ENCODE data around the gene INSRR. TPM values are rescaled to one million over a fixed set of nuclear protein-coding genes. Genes with fewer than 3 reads are reported as not detected.

INSRR gene
- total RNA-seq, 1 experiment from 2014 or later = not detected

DNA sequence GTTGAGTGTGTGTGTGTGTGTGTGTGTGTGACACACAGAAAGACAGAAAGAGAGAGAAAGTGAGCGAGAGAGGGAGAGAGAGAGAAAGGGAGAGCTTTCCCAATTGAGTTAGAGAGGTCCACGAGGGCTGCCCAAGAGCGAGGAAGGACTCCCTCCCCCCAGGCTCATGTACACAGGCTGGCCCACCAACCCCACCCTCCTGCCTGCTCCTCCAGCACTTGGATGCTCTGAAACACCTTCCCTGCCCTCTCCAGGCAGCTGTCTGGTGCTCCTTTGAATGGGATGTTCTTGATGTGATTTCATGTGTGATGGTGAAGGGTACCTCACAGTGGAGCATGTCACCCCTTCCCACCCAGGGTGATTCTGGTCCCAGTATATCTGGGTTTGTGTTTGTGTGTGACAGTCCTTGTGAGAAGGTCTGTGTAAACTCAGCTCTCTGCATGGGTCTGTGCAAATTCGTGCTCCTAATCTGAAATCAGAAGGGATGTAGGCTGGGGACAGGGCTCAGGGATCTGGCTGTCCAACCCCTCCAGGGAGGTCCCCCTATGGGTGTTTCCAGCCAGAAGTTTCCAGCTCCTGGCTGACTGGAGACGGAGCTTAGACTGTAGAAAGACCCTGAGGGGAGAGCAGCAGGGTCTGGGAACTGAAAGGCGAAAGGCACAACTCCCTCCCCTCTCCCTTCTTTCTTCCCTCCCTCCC is 27.8 kb upstream of the INSRR start:
- H3K4me3 ChIP-seq = no peak overlapping the region
- DNase-seq = no peak
- H3K27ac ChIP-seq = no peak overlapping the region
- peaks cover 11% of the 10 kb centered on the region; the same call in 1 of the 2 replicates for H3K27me3 ChIP-seq
- no peaks in the 10 kb centered on the region for H3K9me3 ChIP-seq (replicated peaks)
- no peaks in the 10 kb centered on the region for H3K36me3 ChIP-seq
- H3K4me1 ChIP-seq = no peaks in the 10 kb centered on the region

DNA sequence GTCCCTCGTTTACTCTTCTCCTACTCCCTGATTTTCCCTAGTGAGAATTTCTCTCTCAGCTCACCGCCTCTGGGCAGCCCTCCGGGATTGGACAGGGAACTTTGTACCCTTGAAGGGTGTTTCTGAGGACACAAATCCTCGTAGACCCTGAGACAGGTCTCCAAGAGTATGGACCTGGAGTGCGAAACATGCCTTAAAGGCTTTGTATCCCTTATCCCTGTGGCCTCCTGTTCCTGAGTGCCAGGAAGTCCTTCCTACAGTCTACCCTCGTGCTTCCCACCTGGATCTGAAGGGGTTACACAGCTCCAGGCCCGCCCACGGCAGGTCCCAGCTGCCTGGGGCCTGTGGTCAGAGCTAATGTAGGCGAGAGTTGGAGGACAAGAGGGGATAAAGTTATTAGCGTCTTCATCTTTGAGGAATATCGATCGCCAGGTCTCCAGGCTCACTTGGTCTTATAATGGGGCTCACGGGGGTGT is 27.0 kb upstream of the INSRR start:
- no peaks in the 10 kb centered on the region for H3K4me1 ChIP-seq
- DNase-seq = no peak
- H3K9me3 ChIP-seq (replicated peaks) = no peaks in the 10 kb centered on the region
- no peak overlapping the region for H3K4me3 ChIP-seq
- H3K27me3 ChIP-seq = peaks cover 11% of the 10 kb centered on the region; the same call in 1 of the 2 replicates
- H3K27ac ChIP-seq = no peak overlapping the region
- H3K36me3 ChIP-seq = no peaks in the 10 kb centered on the region

DNA sequence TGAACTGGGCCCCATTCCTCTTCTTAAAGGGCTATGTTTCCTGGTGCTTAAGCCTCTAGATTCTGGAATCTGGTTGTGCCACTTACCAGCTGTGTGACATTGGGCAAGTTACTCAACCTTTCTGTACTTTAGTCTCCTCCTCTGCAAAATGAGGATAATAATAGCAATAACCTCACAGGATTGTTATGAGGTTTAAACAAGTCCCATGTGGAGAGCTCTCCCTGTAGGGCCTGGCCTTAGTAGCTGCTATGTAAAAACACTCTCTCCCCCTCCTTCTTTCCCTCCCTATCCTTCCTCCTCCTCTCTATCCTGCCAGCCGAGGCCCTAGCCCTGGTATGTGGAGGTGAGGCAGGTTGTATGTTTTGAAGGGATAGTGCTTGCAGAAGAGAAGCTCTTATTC is 26.4 kb upstream of the INSRR start:
- H3K27me3 ChIP-seq = peaks cover 9% of the 10 kb centered on the region; the same call in 1 of the 2 replicates
- no peak for DNase-seq
- H3K4me1 ChIP-seq = no peaks in the 10 kb centered on the region
- no peaks in the 10 kb centered on the region for H3K9me3 ChIP-seq (replicated peaks)
- no peaks in the 10 kb centered on the region for H3K36me3 ChIP-seq
- H3K27ac ChIP-seq = no peak overlapping the region
- no peak overlapping the region for H3K4me3 ChIP-seq

DNA sequence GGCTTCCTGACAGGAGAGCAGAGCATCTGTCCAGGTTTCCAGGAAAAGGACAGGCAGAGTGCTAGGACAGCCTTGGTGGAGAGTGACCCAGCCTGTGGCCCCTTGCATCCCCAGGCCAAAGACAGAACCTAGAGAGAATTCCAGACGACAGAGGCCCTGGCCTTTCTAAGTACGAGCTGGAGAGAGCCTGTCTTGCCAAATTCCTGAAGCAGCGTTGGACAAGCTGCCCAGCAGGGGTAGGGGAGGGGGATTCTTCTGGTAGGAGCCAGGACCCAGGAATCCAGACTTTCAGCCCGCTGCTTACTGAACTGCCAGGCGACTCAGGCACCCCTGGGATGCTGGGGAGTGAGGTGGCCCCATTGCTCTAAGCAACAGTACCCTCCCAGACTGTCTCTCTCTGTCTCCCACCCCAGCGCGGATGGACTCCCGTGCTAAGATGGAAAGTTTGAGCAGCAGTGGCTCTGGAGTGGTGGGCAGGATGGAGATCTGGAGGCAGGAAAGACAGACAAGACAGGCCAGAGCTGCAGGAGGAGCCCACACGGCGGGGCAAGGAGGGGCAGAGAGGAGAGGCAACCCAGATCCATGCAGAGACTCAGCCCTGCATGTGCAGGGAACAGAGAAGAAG is 25.8 kb upstream of the INSRR start:
- Histone ChIP-seq H3K9me3 (replicated peaks) (no peaks in the 10 kb centered on the region), H3K4me1 (no peaks in the 10 kb centered on the region), H3K4me3 (no peak overlapping the region), H3K27ac (no peak overlapping the region), H3K36me3 (no peaks in the 10 kb centered on the region), H3K27me3 (peaks cover 8% of the 10 kb centered on the region; the same call in 1 of the 2 replicates)
- DNase-seq = no peak

DNA sequence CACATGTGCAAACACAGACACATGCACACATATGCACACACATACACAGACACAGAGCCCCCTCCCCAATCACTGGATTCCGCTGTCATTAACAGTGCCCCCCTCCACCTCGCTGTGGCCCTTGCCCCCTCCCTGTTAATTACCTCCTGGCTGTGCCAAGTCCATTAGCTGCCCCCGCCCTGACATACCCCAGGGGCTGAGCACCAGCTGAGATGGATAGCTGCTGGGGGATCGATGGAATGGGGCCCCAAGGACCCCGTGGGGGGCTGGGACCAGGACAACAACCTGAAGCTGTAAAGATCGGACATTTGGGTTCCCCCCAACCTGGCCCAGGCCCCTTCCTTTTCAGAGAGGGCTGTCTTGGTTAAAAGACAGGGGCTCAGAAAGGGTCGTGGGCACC is 25.0 kb upstream of the INSRR start:
- peaks cover 8% of the 10 kb centered on the region; the same call in 1 of the 2 replicates for H3K27me3 ChIP-seq
- no peak overlapping the region for H3K4me3 ChIP-seq
- H3K27ac ChIP-seq = no peak overlapping the region
- DNase-seq = no peak
- no peaks in the 10 kb centered on the region for H3K9me3 ChIP-seq (replicated peaks)
- no peaks in the 10 kb centered on the region for H3K36me3 ChIP-seq
- H3K4me1 ChIP-seq = no peaks in the 10 kb centered on the region

DNA sequence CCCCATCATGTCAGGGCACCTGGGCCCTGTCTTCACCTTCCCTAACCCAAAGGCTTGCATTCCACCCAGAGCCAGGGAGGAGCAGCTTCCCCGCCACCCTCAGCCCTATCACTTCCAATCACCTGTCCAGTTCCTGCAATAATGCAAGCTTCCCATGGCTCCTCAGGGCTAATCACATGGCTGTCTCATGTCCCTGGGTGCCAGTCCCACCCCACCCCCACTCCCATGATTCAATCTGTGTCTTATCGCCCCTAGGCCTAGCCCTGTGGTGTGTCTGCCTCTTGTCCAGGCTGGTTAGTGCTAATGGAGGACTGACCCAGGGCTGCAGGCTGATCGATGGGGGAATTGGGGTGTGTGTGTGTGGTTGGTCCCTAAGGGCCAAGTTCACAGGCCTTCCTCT is 23.6 kb upstream of the INSRR start:
- Histone ChIP-seq H3K4me3 (no peak overlapping the region), H3K4me1 (no peaks in the 10 kb centered on the region), H3K36me3 (no peaks in the 10 kb centered on the region), H3K9me3 (replicated peaks) (no peaks in the 10 kb centered on the region), H3K27me3 (peaks cover 8% of the 10 kb centered on the region; the same call in 1 of the 2 replicates), H3K27ac (no peak overlapping the region)
- no peak for DNase-seq

DNA sequence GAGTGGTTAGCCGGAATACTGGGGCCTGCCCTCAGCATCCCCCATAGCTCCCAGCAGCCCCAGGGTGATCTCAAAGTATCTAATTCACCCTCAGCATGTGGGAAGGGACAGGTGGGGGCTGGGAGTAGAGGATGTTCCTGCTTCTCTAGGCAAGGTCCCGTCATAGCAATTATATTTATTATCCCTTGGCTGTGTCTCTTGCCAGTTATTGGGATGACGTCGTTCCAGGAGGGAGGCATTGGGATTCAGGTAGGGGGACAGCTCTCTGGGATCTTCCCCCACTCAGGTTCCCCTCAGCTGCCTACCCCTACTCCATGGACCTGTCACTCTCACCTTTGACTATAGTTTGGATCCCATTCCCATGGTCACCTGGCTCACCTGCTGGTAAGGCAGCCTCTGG is 22.7 kb upstream of the INSRR start:
- no peak overlapping the region for H3K27ac ChIP-seq
- DNase-seq = no peak
- peaks cover 8% of the 10 kb centered on the region; the same call in 1 of the 2 replicates for H3K27me3 ChIP-seq
- H3K4me1 ChIP-seq = no peaks in the 10 kb centered on the region
- no peak overlapping the region for H3K4me3 ChIP-seq
- no peaks in the 10 kb centered on the region for H3K36me3 ChIP-seq
- no peaks in the 10 kb centered on the region for H3K9me3 ChIP-seq (replicated peaks)

DNA sequence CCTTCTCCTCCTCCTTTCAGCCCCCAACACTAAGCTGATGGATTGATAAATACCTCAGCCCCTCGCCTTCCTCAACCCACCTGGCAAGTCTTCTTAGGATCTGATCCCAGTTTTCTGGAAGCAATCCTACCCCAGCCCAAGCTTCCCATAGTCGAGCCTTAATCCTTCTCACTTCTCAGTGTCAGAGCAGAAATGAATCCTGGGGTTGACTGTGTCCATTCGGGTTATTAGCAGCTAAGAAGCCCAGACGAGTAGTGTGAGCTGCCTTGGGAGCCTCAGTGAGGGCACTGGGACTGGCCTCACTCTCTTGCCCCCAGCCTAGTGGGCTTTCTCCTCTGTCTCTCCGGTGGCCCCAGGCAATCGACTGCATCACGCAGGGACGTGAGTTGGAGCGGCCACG is 22.2 kb upstream of the INSRR start:
- Histone ChIP-seq H3K4me3 (no peak overlapping the region), H3K4me1 (no peaks in the 10 kb centered on the region), H3K36me3 (no peaks in the 10 kb centered on the region), H3K27me3 (peaks cover 8% of the 10 kb centered on the region; the same call in 1 of the 2 replicates), H3K9me3 (replicated peaks) (no peaks in the 10 kb centered on the region), H3K27ac (no peak overlapping the region)
- DNase-seq = no peak

DNA sequence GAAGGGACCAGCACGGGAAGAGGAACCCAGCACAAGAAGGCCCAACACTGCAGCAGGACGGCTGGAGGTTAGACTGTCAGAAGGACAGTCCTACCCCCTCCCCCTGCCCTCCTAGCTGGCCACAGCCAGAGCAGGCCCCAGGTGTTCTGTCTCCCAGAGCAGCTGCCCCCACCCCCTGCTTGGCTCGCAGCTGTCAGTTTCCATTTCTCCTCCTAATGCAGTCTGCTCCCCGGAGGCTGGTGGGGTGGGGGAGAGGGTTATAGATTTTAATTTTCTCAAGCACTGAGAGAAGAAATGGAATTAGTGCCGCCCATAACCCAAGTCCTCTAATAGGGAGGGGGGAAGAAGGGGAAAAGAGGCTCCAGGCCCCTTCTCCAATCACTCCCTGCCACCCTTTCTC is 21.6 kb upstream of the INSRR start:
- no peak for DNase-seq
- Histone ChIP-seq H3K27ac (no peak overlapping the region), H3K9me3 (replicated peaks) (no peaks in the 10 kb centered on the region), H3K27me3 (peaks cover 8% of the 10 kb centered on the region; the same call in 1 of the 2 replicates), H3K4me1 (no peaks in the 10 kb centered on the region), H3K4me3 (no peak overlapping the region), H3K36me3 (no peaks in the 10 kb centered on the region)

DNA sequence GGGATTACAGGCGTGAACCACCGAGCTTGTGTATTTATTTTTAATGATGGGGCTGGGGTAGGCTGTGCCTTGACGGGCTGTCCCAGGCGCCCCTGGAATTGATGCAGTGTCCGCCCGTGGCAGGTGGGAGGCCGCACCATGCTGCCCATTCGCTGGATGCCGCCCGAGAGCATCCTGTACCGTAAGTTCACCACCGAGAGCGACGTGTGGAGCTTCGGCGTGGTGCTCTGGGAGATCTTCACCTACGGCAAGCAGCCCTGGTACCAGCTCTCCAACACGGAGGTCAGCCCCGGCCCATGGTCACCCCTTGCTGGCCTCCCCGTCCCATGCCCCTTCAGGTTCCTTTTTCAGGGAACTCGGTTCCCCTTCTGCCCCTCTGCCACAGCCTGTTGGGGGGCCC is 21.0 kb upstream of the INSRR start:
- Histone ChIP-seq H3K27me3 (peaks cover 8% of the 10 kb centered on the region; the same call in 1 of the 2 replicates), H3K36me3 (no peaks in the 10 kb centered on the region), H3K9me3 (replicated peaks) (no peaks in the 10 kb centered on the region), H3K4me3 (no peak overlapping the region), H3K4me1 (no peaks in the 10 kb centered on the region), H3K27ac (no peak overlapping the region)
- DNase-seq = no peak

DNA sequence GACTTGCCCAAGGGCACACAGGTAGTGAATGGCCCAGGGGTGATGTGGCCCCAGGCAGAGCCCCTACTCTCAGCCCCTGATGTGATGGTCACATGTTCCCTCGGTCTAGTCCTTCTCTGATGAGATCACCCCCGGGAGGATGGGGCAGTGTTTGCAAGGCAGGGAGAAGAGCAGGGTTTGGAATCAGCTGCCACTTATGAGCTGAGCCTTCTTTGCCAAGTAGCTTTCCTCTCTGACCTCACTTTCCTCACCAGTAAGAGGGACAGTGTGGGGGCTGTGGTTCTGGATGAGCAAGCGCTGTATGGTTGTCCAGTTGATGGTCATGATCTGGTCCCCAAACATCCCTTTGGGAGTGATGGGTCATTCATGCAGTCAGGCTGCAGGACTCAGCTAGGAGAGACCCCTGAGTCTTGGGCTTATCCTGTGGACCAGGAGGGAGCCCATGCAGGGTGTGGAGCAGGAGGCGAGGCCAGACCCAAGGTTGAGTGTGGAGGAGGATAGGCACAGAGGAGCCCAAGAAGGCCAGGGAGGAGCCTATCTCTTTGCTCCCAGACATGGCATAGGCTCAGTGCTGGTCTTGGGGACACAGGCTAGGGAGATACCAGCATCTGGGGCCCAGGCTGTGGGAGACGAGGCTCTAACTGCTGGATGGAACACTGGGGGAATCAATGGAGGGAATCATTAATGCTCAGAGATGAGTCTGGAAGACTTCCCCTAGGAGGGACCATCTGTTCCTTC is 18.7 kb upstream of the INSRR start:
- Histone ChIP-seq H3K36me3 (no peaks in the 10 kb centered on the region), H3K27me3 (peaks cover 4% of the 10 kb centered on the region; the same call in 1 of the 2 replicates), H3K4me1 (no peaks in the 10 kb centered on the region), H3K4me3 (no peak overlapping the region), H3K27ac (no peak overlapping the region), H3K9me3 (replicated peaks) (no peaks in the 10 kb centered on the region)
- DNase-seq = no peak

DNA sequence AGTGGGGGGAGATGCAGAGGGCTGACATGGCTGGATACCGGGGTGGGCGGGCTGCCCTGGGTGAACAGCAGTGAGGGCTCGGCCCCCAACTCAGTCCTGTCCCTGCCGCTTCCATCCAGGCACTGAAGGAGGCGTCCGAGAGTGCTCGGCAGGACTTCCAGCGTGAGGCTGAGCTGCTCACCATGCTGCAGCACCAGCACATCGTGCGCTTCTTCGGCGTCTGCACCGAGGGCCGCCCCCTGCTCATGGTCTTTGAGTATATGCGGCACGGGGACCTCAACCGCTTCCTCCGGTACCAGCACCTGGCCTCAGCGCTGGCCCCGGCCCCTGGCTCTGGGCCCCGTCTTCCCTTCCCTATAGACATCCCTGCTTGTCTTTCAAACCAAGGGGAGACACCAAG is 17.4 kb upstream of the INSRR start:
- Histone ChIP-seq H3K4me3 (no peak overlapping the region), H3K27me3 (peaks cover 4% of the 10 kb centered on the region), H3K9me3 (replicated peaks) (no peaks in the 10 kb centered on the region), H3K27ac (no peak overlapping the region), H3K4me1 (no peaks in the 10 kb centered on the region; the same call in 1 of the 2 replicates), H3K36me3 (no peaks in the 10 kb centered on the region)
- no peak for DNase-seq

DNA sequence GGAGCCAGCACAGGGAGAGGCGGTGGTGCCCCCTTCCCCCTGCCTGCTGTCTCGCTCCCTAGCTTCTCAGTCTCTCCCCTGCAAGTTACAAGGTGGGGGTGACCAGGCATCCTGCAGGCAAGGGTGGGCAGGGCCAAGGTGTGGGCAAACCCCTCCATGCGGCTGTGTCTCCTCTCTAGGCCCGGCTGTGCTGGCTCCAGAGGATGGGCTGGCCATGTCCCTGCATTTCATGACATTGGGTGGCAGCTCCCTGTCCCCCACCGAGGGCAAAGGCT is 16.4 kb upstream of the INSRR start:
- Histone ChIP-seq H3K4me1 (no peaks in the 10 kb centered on the region; the same call in 1 of the 2 replicates), H3K36me3 (no peaks in the 10 kb centered on the region), H3K4me3 (no peak overlapping the region), H3K9me3 (replicated peaks) (no peaks in the 10 kb centered on the region), H3K27me3 (peaks cover 4% of the 10 kb centered on the region), H3K27ac (no peak overlapping the region)
- no peak for DNase-seq

DNA sequence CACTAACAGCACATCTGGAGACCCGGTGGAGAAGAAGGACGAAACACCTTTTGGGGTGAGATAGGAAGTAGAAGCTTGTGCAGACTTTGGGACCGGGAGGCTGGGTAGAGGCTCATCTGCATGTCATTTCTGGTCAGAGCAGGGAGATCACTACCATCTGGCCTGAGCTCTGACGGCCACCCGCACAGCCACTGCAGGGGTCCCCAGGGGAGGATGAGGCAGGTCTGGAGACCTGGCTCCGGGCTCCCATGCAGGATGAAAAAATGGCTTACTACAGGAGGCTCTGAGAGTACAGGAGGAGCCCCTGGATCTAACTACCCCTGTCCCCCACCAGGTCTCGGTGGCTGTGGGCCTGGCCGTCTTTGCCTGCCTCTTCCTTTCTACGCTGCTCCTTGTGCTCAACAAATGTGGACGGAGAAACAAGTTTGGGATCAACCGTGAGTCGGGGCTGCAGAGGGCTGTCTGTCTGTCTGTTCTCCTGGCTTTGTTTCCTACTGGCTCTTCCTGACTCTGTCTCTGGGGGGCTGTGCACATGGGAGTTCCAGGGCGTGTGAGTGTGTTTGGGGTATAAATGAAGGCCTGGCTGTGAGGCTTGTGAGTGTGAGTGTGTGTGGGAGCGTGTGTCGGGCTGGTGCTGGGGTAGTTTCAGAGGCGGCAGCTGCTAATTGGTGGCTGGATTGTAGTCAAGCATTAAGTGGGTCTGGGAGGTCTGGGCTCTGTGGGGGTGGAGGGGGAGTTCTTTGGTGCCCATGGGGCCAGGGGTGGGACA is 15.8 kb upstream of the INSRR start:
- no peak for DNase-seq
- Histone ChIP-seq H3K9me3 (replicated peaks) (no peaks in the 10 kb centered on the region), H3K36me3 (no peaks in the 10 kb centered on the region), H3K4me3 (no peak overlapping the region), H3K27ac (no peak overlapping the region), H3K4me1 (no peaks in the 10 kb centered on the region; the same call in 1 of the 2 replicates), H3K27me3 (peaks cover 4% of the 10 kb centered on the region)

Measured in SJCRH30 (cell line).